GM12878 (cell line): Measurements from ENCODE around the gene CPSF4L. TPM values are rescaled to one million over a fixed set of nuclear protein-coding genes. Genes with fewer than 3 reads are reported as not detected.

Source experiments
- CHD1 ChIP-seq: IDR thresholded peaks from 2 replicates; pipeline ENCODE4 v1.6.1; 2012; ENCODE audit warnings: low read depth, low read length, improper control_type of control experiment
- CHD4 ChIP-seq: fragments of 200-600 bp; sonication (generic); IDR thresholded peaks from 2 replicates; pipeline ENCODE4 v1.6.1; 2016; ENCODE audit warnings: mild to moderate bottlenecking
- CTCF ChIP-seq, 3 experiments: IDR thresholded peaks in 2 of 3; conservative IDR thresholded peaks in 1 of 3; 2 replicates each; pipeline ENCODE4 v1.5.1; 2011; ENCODE audit warnings: low read depth in 3 of 3, low read length in 3 of 3, mild to moderate bottlenecking in 3 of 3, control low read depth in 2 of 3, moderate library complexity in 2 of 3, inconsistent platforms in 1 of 3, mixed read lengths in 1 of 3; ENCODE audit not compliant: control insufficient read depth in 2 of 3, insufficient read depth in 1 of 3; ENCODE audit errors: extremely low read depth in 1 of 3
- DPF2 ChIP-seq: fragments of 450-650 bp; IDR thresholded peaks from 2 replicates; pipeline ENCODE4 v1.6.1; 2017; ENCODE audit warnings: mild to moderate bottlenecking
- E4F1 ChIP-seq: fragments of 450-650 bp; IDR thresholded peaks from 2 replicates; pipeline ENCODE4 v1.6.1; 2018; ENCODE audit warnings: borderline replicate concordance, mild to moderate bottlenecking; ENCODE audit not compliant: partially characterized antibody
- ETV6 ChIP-seq, 2 experiments: fragments of 450-650 bp in 1 of 2; IDR thresholded peaks in 1 of 2; conservative IDR thresholded peaks in 1 of 2; 2 replicates each; pipeline ENCODE4 v1.6.1; 2014; ENCODE audit warnings: antibody characterized with exemption in 1 of 2, borderline replicate concordance in 1 of 2, low read depth in 1 of 2, mild to moderate bottlenecking in 1 of 2, moderate library complexity in 1 of 2
- FOXK2 ChIP-seq: fragments of 450-650 bp; IDR thresholded peaks from 2 replicates; pipeline ENCODE4 v1.6.1; 2017; ENCODE audit warnings: mild to moderate bottlenecking, moderate library complexity
- HDGF ChIP-seq: fragments of 450-650 bp; IDR thresholded peaks from 2 replicates; pipeline ENCODE4 v1.6.1; 2016; ENCODE audit warnings: antibody characterized with exemption
- MXI1 ChIP-seq: fragments of 150-350 bp; IDR thresholded peaks from 2 replicates; pipeline ENCODE4 v1.6.1; 2011; ENCODE audit warnings: low read depth, mild to moderate bottlenecking, inconsistent platforms, low read length, improper control_type of control experiment
- MYC ChIP-seq: IDR thresholded peaks from 2 replicates; pipeline ENCODE4 v1.6.1; 2011; ENCODE audit warnings: mild to moderate bottlenecking, low read length, moderate library complexity, inconsistent platforms; ENCODE audit not compliant: insufficient read depth, insufficient replicate concordance, insufficient read length, severe bottlenecking
- NKRF ChIP-seq: fragments of 450-650 bp; conservative IDR thresholded peaks from 2 replicates; pipeline ENCODE4 v1.6.1; 2017; ENCODE audit warnings: mild to moderate bottlenecking, moderate library complexity
- NRF1 ChIP-seq: conservative IDR thresholded peaks from 2 replicates; pipeline ENCODE4 v1.6.1; 2011; ENCODE audit warnings: mild to moderate bottlenecking, low read depth, low read length, improper control_type of control experiment
- POLR2A ChIP-seq: IDR thresholded peaks from 2 replicates; pipeline ENCODE4 v1.6.1; 2011; ENCODE audit warnings: low read depth, mild to moderate bottlenecking, low read length
- POLR2AphosphoS2 ChIP-seq: IDR thresholded peaks from 2 replicates; pipeline ENCODE4 v1.6.1; 2011; ENCODE audit warnings: low read depth, mild to moderate bottlenecking, low read length, improper control_type of control experiment, moderate library complexity
- POLR2AphosphoS5 ChIP-seq: IDR thresholded peaks from 2 replicates; pipeline ENCODE4 v1.6.1; 2011; ENCODE audit warnings: mild to moderate bottlenecking, low read length, inconsistent platforms
- RB1 ChIP-seq: fragments of 450-650 bp; formaldehyde crosslinking; IDR thresholded peaks from 2 replicates; pipeline ENCODE4 v1.6.1; 2017; ENCODE audit warnings: mild to moderate bottlenecking, borderline replicate concordance
- SKIL ChIP-seq: fragments of 450-650 bp; IDR thresholded peaks from 2 replicates; pipeline ENCODE4 v1.6.1; 2017; ENCODE audit warnings: mild to moderate bottlenecking, low read depth, inconsistent platforms; ENCODE audit not compliant: poor library complexity, severe bottlenecking
- SP1 ChIP-seq: IDR thresholded peaks from one replicate; pipeline ENCODE4 v1.6.1; 2011; ENCODE audit warnings: low read depth, low read length
- polyA plus RNA-seq, 11 experiments: library from polyadenylated mRNA; depleted of rRNA in 4 of 11; unstranded in 6 of 11; stranded (reverse) in 5 of 11; fragments of >200 nt; fragmentation: Nextera tagmentation in 4 of 11; fragmentation: Illumina TruSeq in 1 of 11; extraction: Ambion mirVana in 4 of 11; extraction: Trizol in 1 of 11; gene quantifications; 1 replicate in 1 of 11; 2 replicates in 10 of 11; pipeline versions ENCODE4 v1.2.1 to v1.2.3, GENCODE V29; 2011 to 2016; ENCODE audit warnings: inconsistent platforms in 2 of 11, missing spikeins in 2 of 11, low read depth in 1 of 11
- total RNA-seq, 4 experiments: library from RNA; depleted of rRNA in 3 of 4; stranded (reverse); fragments of >200 nt in 3 of 4; fragmentation: Illumina TruSeq in 1 of 4; extraction: Trizol in 1 of 4; gene quantifications; 2 replicates each; pipeline versions ENCODE4 v1.2.1 to v1.2.3, GENCODE V29; 2013 to 2021

The CPSF4L gene
- total and polyA plus RNA-seq, 10 of the 15 experiments (the other 5 are each of a cell fraction or from before 2014, with no cell fraction given) = not detected

- TF ChIP-seq E4F1 (peak; percentile 26), RB1 (0 out of 2 replicates have a peak, but pooled peaks have one; percentile 66), CHD1 (peak; percentile 94; the same call in 1 of the 2 replicates), MYC (no peak), SP1 (peak; percentile 67), MXI1 (peak; percentile 80), DPF2 (peak; percentile 75), NRF1 (peak; percentile 95), SKIL (peak; percentile 61), POLR2AphosphoS2 (peak; percentile 67; the same call in 1 of the 2 replicates), ETV6 (conservative IDR thresholded peaks at IDR 0.05 in 1 of 2, IDR thresholded peaks at IDR 0.05 in 1 of 2; ENCODE audit: borderline replicate concordance in 1 of 2, low read depth in 1 of 2) (no peak), NKRF (peak; percentile 72; the same call in 1 of the 2 replicates), CTCF (IDR thresholded peaks at IDR 0.05 in 2 of 3, conservative IDR thresholded peaks at IDR 0.05 in 1 of 3; ENCODE audit: control insufficient read depth in 2 of 3, extremely low read depth in 1 of 3, insufficient read depth in 1 of 3, low read depth in 3 of 3, low read length in 3 of 3) (peak in 1 of 3 experiments; percentile 19; a peak in 2 of 6 replicates), POLR2AphosphoS5 (peak; percentile 70; the same call in 1 of the 2 replicates), FOXK2 (peak; percentile 84), HDGF (peak; percentile 87), CHD4 (no peak), POLR2A (peak; percentile 93)
These were observed 29.7 kb downstream of the CPSF4L start (continued) for GRCh38 chr17:73231841-73232586.
